HL-60 (cell line): ENCODE results near the gene PRIM1.

Experiments
- CTCF ChIP-seq: IDR thresholded peaks from one replicate; pipeline ENCODE4 v1.5.1; 2011; ENCODE audit warnings: low read length, control low read depth, inconsistent platforms; ENCODE audit not compliant: insufficient read depth
- GABPA ChIP-seq: IDR thresholded peaks from 2 replicates; pipeline ENCODE4 v1.6.1; 2012; ENCODE audit warnings: low read depth
- POLR2AphosphoS5 ChIP-seq: IDR thresholded peaks from 2 replicates; pipeline ENCODE4 v1.6.1; 2012; ENCODE audit warnings: low read depth
- SPI1 ChIP-seq: IDR thresholded peaks from 2 replicates; pipeline ENCODE4 v1.6.1; 2012; ENCODE audit warnings: low read depth, mild to moderate bottlenecking, borderline replicate concordance

- TF ChIP-seq CTCF = no peak
- TF ChIP-seq GABPA = no peak
- peak; percentile 54; the same call in 1 of the 2 replicates for TF ChIP-seq POLR2AphosphoS5
- no peak for TF ChIP-seq SPI1
These were observed 28.0 kb downstream of the PRIM1 start for GRCh38 chr12:56723889-56724700.
